Lung (tissue), 12 donors: ENCODE measurements around the gene PACRG. TPM values are rescaled to one million over a fixed set of nuclear protein-coding genes. Genes with fewer than 3 reads are reported as not detected.

ENCODE experiments used
- ATAC-seq: fragments of 200-7000 bp; cut with Tn5 transposase; one replicate; pipeline ENCODE4 v1.9.1; 2020; ENCODE audit warnings: moderate number of reproducible peaks; ENCODE audit not compliant: insufficient read depth, low FRiP score
- DNase-seq, 3 donors: peaks; one replicate each; pipeline ENCODE4 v3.0.0-alpha.2; 2013 to 2017
- H3K27ac ChIP-seq, 2 donors: one replicate each; pipeline ENCODE4 v1.5.1; 2013; ENCODE audit warnings: mild to moderate bottlenecking in 2 of 2, moderate library complexity in 2 of 2, control low read depth in 1 of 2, inconsistent platforms in 1 of 2, low read depth in 1 of 2, low read length in 1 of 2
- H3K27me3 ChIP-seq, 3 donors: one replicate each; pipeline ENCODE4 v1.5.1; 2013; ENCODE audit warnings: low read length in 2 of 3; ENCODE audit not compliant: control insufficient read depth in 3 of 3, insufficient read depth in 3 of 3
- H3K36me3 ChIP-seq, 4 donors: one replicate each; pipeline ENCODE4 v1.5.1; 2013; ENCODE audit warnings: low read length in 4 of 4, mild to moderate bottlenecking in 1 of 4, moderate library complexity in 1 of 4; ENCODE audit not compliant: control insufficient read depth in 4 of 4, insufficient read depth in 4 of 4
- H3K4me1 ChIP-seq, 5 donors: one replicate each; pipeline ENCODE4 v1.5.1; 2013; ENCODE audit warnings: low read length in 5 of 5, mild to moderate bottlenecking in 2 of 5, moderate library complexity in 1 of 5; ENCODE audit not compliant: control insufficient read depth in 5 of 5, insufficient read depth in 5 of 5
- H3K4me3 ChIP-seq: one replicate; pipeline ENCODE4 v1.5.1; 2013; ENCODE audit warnings: mild to moderate bottlenecking, control low read depth, moderate library complexity
- H3K9ac ChIP-seq, 2 donors: one replicate each; pipeline ENCODE4 v1.5.1; 2013; ENCODE audit warnings: low read length in 2 of 2, control low read depth in 1 of 2; ENCODE audit not compliant: insufficient read depth in 1 of 2
- H3K9me3 ChIP-seq, 4 donors: one replicate each; pipeline ENCODE4 v1.5.1; 2013; ENCODE audit warnings: low read length in 3 of 4, mild to moderate bottlenecking in 1 of 4, moderate library complexity in 1 of 4; ENCODE audit not compliant: control insufficient read depth in 4 of 4, insufficient read depth in 3 of 4
- WGBS, 2 donors: extraction: QIAGEN DNeasy Blood & Tissue Kit; methylation state at CpG; one replicate each; pipeline ENCODE4 v1.1.7; 2013; 5-methylcytosine and 5-hydroxymethylcytosine counted together
- polyA plus RNA-seq, 2 donors: library from polyadenylated mRNA; stranded (reverse); fragments of 200-250 nt; gene quantifications; one replicate each; pipeline ENCODE4 v1.2.1, GENCODE V29; 2013
- total RNA-seq, 2 donors: library from RNA; depleted of rRNA in 1 of 2; stranded (reverse); fragments of >200 nt in 1 of 2; gene quantifications; one replicate each; pipeline ENCODE4 v1.2.1, GENCODE V29; 2014 to 2021
- TF ChIP-seq, protein P1 (sequence below): IDR thresholded peaks from 2 replicates; pipeline ENCODE4 v1.5.1; 2012; ENCODE audit warnings: mild to moderate bottlenecking; ENCODE audit errors: control extremely low read depth, extremely low read depth
- donor health status: control.
- donor health status: control.
- donor health status: Bipolar disorder and iron deficiency.
- donor health status: healthy.
- donor health status: DM: yes; HTN: yes; CAD: no.

The PACRG gene
- total and polyA plus RNA-seq, 4 donors = 3.8 to 26.6 (median 7.4) TPM

DNA sequence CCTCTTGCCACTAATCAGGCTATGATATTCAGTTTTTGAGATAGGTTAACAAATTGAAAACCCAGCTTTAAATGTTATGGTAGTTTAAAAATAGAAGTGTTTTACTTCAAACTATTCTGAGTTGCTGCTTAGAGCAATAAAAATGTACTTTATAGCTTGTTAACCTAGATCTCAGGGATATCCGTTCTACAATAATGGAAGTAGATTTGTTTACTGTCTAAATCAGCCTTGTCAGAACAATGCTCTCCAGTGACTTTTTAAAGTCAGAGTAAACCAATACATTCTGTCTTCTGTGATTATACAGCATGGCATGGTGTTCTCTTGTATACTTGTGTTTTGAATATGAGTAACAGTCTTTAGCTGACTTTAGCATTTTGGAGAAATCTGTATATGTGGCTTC, 161.5 kb downstream of the PACRG start:
- Histone ChIP-seq H3K27ac (no peak overlapping the region), H3K4me1 (no peaks in the 10 kb centered on the region), H3K4me3 (no peak overlapping the region), H3K9ac (no peak overlapping the region), H3K9me3 (peaks cover 0 to 2% (median 0%) of the 10 kb centered on the region in 4 donors), H3K27me3 (no peaks in the 10 kb centered on the region), H3K36me3 (no peaks in the 10 kb centered on the region)
- TF ChIP-seq, protein P1, sequence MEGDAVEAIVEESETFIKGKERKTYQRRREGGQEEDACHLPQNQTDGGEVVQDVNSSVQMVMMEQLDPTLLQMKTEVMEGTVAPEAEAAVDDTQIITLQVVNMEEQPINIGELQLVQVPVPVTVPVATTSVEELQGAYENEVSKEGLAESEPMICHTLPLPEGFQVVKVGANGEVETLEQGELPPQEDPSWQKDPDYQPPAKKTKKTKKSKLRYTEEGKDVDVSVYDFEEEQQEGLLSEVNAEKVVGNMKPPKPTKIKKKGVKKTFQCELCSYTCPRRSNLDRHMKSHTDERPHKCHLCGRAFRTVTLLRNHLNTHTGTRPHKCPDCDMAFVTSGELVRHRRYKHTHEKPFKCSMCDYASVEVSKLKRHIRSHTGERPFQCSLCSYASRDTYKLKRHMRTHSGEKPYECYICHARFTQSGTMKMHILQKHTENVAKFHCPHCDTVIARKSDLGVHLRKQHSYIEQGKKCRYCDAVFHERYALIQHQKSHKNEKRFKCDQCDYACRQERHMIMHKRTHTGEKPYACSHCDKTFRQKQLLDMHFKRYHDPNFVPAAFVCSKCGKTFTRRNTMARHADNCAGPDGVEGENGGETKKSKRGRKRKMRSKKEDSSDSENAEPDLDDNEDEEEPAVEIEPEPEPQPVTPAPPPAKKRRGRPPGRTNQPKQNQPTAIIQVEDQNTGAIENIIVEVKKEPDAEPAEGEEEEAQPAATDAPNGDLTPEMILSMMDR = no peak
- 47 to 55% methylated on average over 1 of the region's 1 CpG for WGBS, 2 donors
- DNase-seq (no peak), ATAC-seq (no peak)

- ATAC-seq (no peak), DNase-seq (no peak)
- 91 to 95% methylated on average over 8 of the region's 8 CpGs for WGBS, 2 donors
- Histone ChIP-seq H3K36me3 (no peaks in the 10 kb centered on the region), H3K4me1 (no peaks in the 10 kb centered on the region), H3K9me3 (no peaks in the 10 kb centered on the region), H3K4me3 (no peak overlapping the region), H3K27me3 (no peaks in the 10 kb centered on the region), H3K27ac (no peak overlapping the region), H3K9ac (no peak overlapping the region)
- TF ChIP-seq, protein P1 = no peak
Observed at GRCh38 chr6:162898011-162898410, 170.2 kb downstream of the PACRG start.

GRCh38 chr6:162899148-162899547, 171.4 kb downstream of the PACRG start:
- Histone ChIP-seq H3K27me3 (no peaks in the 10 kb centered on the region), H3K9ac (no peak overlapping the region), H3K9me3 (no peaks in the 10 kb centered on the region), H3K36me3 (no peaks in the 10 kb centered on the region), H3K27ac (no peak overlapping the region), H3K4me3 (no peak overlapping the region), H3K4me1 (no peaks in the 10 kb centered on the region)
- ATAC-seq = no peak
- DNase-seq = no peak
- 72 to 81% methylated on average over 8 of the region's 8 CpGs for WGBS, 2 donors
- TF ChIP-seq, protein P1 = no peak

- Histone ChIP-seq H3K9ac (no peak overlapping the region), H3K4me1 (no peaks in the 10 kb centered on the region), H3K4me3 (no peak overlapping the region), H3K27me3 (no peaks in the 10 kb centered on the region), H3K9me3 (no peaks in the 10 kb centered on the region), H3K27ac (no peak overlapping the region), H3K36me3 (no peaks in the 10 kb centered on the region)
- ATAC-seq (no peak), DNase-seq (no peak)
- 90 to 93% methylated on average over 10 of the region's 10 CpGs for WGBS, 2 donors
- TF ChIP-seq, protein P1 = no peak
Observed at GRCh38 chr6:162900503-162900902, 172.7 kb downstream of the PACRG start.
